H1 (cell line): ENCODE measurements around the gene CCN6. TPM values are rescaled to one million over a fixed set of nuclear protein-coding genes. Genes with fewer than 3 reads are reported as not detected.

Experiments used
- CTBP2 ChIP-seq: IDR thresholded peaks from 2 replicates; pipeline ENCODE4 v1.7.0; 2011; ENCODE audit warnings: borderline replicate concordance, mild to moderate bottlenecking, moderate library complexity, mixed read lengths, low read length; ENCODE audit not compliant: insufficient read depth, insufficient read length
- EP300 ChIP-seq, 2 experiments: IDR thresholded peaks; 1 replicate in 1 of 2; 2 replicates in 1 of 2; pipeline ENCODE4 v1.6.1; 2011 to 2012; ENCODE audit warnings: low read depth in 2 of 2, low read length in 2 of 2, mild to moderate bottlenecking in 2 of 2, borderline replicate concordance in 1 of 2, inconsistent platforms in 1 of 2, moderate library complexity in 1 of 2
- HDAC6 ChIP-seq: IDR thresholded peaks from one replicate; pipeline ENCODE4 v1.7.1; 2012; ENCODE audit warnings: low read depth, mild to moderate bottlenecking, inconsistent platforms, low read length, moderate library complexity
- MAFK ChIP-seq: IDR thresholded peaks from 2 replicates; pipeline ENCODE4 v1.6.1; 2012; ENCODE audit warnings: low read depth, mild to moderate bottlenecking, improper control_type of control experiment, low read length
- NANOG ChIP-seq: IDR thresholded peaks from 2 replicates; pipeline ENCODE4 v1.6.1; 2011; ENCODE audit warnings: low read length, low read depth, mild to moderate bottlenecking, inconsistent platforms; ENCODE audit not compliant: insufficient read depth, poor library complexity, severe bottlenecking
- RFX5 ChIP-seq: IDR thresholded peaks from 2 replicates; pipeline ENCODE4 v1.6.1; 2011; ENCODE audit warnings: low read depth, low read length, improper control_type of control experiment, borderline replicate concordance
- RNF2 ChIP-seq: fragments of 200-900, 300-1000 bp; sonication (generic); IDR thresholded peaks from 2 replicates; pipeline ENCODE4 v1.7.1; 2016; ENCODE audit warnings: borderline replicate concordance, low read depth, mild to moderate bottlenecking, antibody characterized with exemption, low read length; ENCODE audit not compliant: poor library complexity, severe bottlenecking; ENCODE audit errors: missing control alignments
- SP2 ChIP-seq: IDR thresholded peaks from 2 replicates; pipeline ENCODE4 v1.6.1; 2012; ENCODE audit warnings: mild to moderate bottlenecking, low read length, inconsistent platforms
- polyA plus RNA-seq, 7 experiments: library from polyadenylated mRNA; depleted of rRNA in 3 of 7; stranded (reverse) in 5 of 7; unstranded in 2 of 7; fragments of >200 nt in 5 of 7; fragments of 200-250 nt in 2 of 7; gene quantifications; 1 replicate in 5 of 7; 2 replicates in 1 of 7; 4 replicates in 1 of 7; pipeline versions ENCODE4 v1.2.1 to v1.2.3, GENCODE V29; 2011 to 2013; ENCODE audit warnings: missing spikeins in 2 of 7, mixed read lengths in 2 of 7
- total RNA-seq: library from RNA; stranded (reverse); fragmentation: NEBNext Ultra II Directional; extraction: Animal tissue kit (Norgen Biotek cat#: 25700); gene quantifications from 2 replicates; pipeline ENCODE4 v1.2.1, GENCODE V29; 2021

CCN6 gene
- total and polyA plus RNA-seq, 2 of the 8 experiments (the other 6 are each of a cell fraction or from before 2014, with no cell fraction given), result not detected

GRCh38 chr6:112030206-112030960, 23.5 kb upstream of the CCN6 start (continued):
- no peak for TF ChIP-seq RNF2
- TF ChIP-seq NANOG, result no peak
- TF ChIP-seq MAFK, result no peak
- TF ChIP-seq CTBP2, result no peak
- no peak for TF ChIP-seq RFX5
- TF ChIP-seq SP2, result no peak
- TF ChIP-seq EP300 (IDR thresholded peaks at IDR 0.05; ENCODE audit: borderline replicate concordance in 1 of 2, low read depth in 2 of 2, low read length in 2 of 2), result no peak
- TF ChIP-seq HDAC6, result no peak
